ENCODE data around the gene RAVER2. TPM values are rescaled to one million over a fixed set of nuclear protein-coding genes. Genes with fewer than 3 reads are reported as not detected.

The RAVER2 gene
- total RNA-seq, 1 experiment from 2014 or later = 13.3 TPM

- no peak overlapping the region for H4K5ac ChIP-seq (ENCODE audit: insufficient read length, low read depth, low read length)
- H2BK5ac ChIP-seq (ENCODE audit: insufficient read length, low read length) = no peak overlapping the region
- WGBS (ENCODE audit: extremely low coverage, insufficient read length, low lambda C conversion rate) = no CpG with 5 or more reads among the region's 6 CpGs
- no peaks in the 10 kb centered on the region for H4K20me1 ChIP-seq (ENCODE audit: control insufficient read depth, insufficient read depth, insufficient read length)
- no peak overlapping the region for H3T11ph ChIP-seq (ENCODE audit: low read length)
- no peak overlapping the region for H3K18ac ChIP-seq (ENCODE audit: insufficient read length, low read depth, low read length)
- H3K27me3 ChIP-seq (ENCODE audit: insufficient read depth, low read length) = no peaks in the 10 kb centered on the region
- no peak for TF ChIP-seq CTCF (conservative IDR thresholded peaks at IDR 0.05)
- Mint-ChIP-seq H3K27me3 (ENCODE audit: low read depth) (no peaks in the 10 kb centered on the region), H3K4me1 (peaks cover 0 to 8% of the 10 kb centered on the region in 2 experiments; a peak in 2 of 4 replicates), H3K27ac (no peak overlapping the region), H3K36me3 (ENCODE audit: insufficient read depth in 1 of 3, low read depth in 3 of 3) (peaks cover 2 to 9% (median 8%) of the 10 kb centered on the region in 3 experiments; a peak in 3 of 7 replicates), H3K4me3 (no peak overlapping the region), H3K9me3 (no peaks in the 10 kb centered on the region)
- H3K4ac ChIP-seq (ENCODE audit: low read depth, low read length) = no peak overlapping the region
- no peak overlapping the region for H3K9ac ChIP-seq (ENCODE audit: extremely low read depth, insufficient read length, low read length)
- no peak overlapping the region for H3K56ac ChIP-seq (ENCODE audit: insufficient read length, low read depth, low read length)
- no peak overlapping the region for H4K8ac ChIP-seq (replicated peaks; ENCODE audit: insufficient read length, low read depth, low read length)
- H2BK20ac ChIP-seq (ENCODE audit: low read depth, low read length, poor library complexity, severe bottlenecking) = no peak overlapping the region
- no peak overlapping the region for H2AFZ ChIP-seq (ENCODE audit: low read length)
- DNase-seq = no peak
- H2BK120ac ChIP-seq (ENCODE audit: low read depth, low read length, poor library complexity, severe bottlenecking) = no peak overlapping the region
- H3K14ac ChIP-seq (ENCODE audit: insufficient read depth, low read length) = no peak overlapping the region
- no peak overlapping the region for H2BK15ac ChIP-seq (ENCODE audit: low read depth, low read length)
- no peaks in the 10 kb centered on the region for H3K79me1 ChIP-seq (ENCODE audit: insufficient read depth, low read depth, low read length, poor library complexity, severe bottlenecking)
- no peak overlapping the region for H2AK5ac ChIP-seq (ENCODE audit: insufficient read length, low read length)
- H2BK12ac ChIP-seq (ENCODE audit: insufficient read length, low read depth, low read length) = no peak overlapping the region
- H3K23ac ChIP-seq (ENCODE audit: insufficient read length, low read depth, low read length) = no peak overlapping the region
- no peaks in the 10 kb centered on the region for H3K23me2 ChIP-seq (ENCODE audit: insufficient read length, low read depth, low read length, poor library complexity, severe bottlenecking)
- no peak overlapping the region for H4K91ac ChIP-seq (ENCODE audit: insufficient read length, low read depth, low read length)
- no peaks in the 10 kb centered on the region for H3K4me1 ChIP-seq (ENCODE audit: insufficient read depth, low read length)
- no peaks in the 10 kb centered on the region for H3K9me3 ChIP-seq (ENCODE audit: control insufficient read depth, low read depth, low read length)
- no peak overlapping the region for H3K4me2 ChIP-seq (ENCODE audit: insufficient read depth, insufficient read length, low read length)
- no peak overlapping the region for H3K27ac ChIP-seq (ENCODE audit: insufficient read length, low read depth, low read length)
- no peaks in the 10 kb centered on the region for H3K79me2 ChIP-seq (ENCODE audit: insufficient read depth, low read length)
Observed at GRCh38 chr1:64801851-64802523, 57.1 kb downstream of the RAVER2 start.

Measured in H9 (cell line).